ENCODE measurements around the gene NKAIN1.

Gene NKAIN1

GRCh38 chr1:31258581-31258980 lies 18.9 kb upstream of the NKAIN1 start:
- Histone ChIP-seq H3K79me2 (ENCODE audit: low read length) (no peaks in the 10 kb centered on the region), H3K36me3 (replicated peaks; ENCODE audit: insufficient read depth, low read length) (no peaks in the 10 kb centered on the region; the same call in none of the 2 replicates), H3K27me3 (replicated peaks; ENCODE audit: insufficient read depth, low read length) (no peaks in the 10 kb centered on the region), H3K4me1 (ENCODE audit: low read length) (no peaks in the 10 kb centered on the region), H3K9me2 (replicated peaks; ENCODE audit: insufficient read depth, low read length) (no peaks in the 10 kb centered on the region), H3F3A (ENCODE audit: insufficient read depth, low read length) (no peaks in the 10 kb centered on the region), H3K4me2 (ENCODE audit: low read depth, low read length) (no peak overlapping the region), H3K9ac (ENCODE audit: low read length) (no peak overlapping the region), H2AFZ (ENCODE audit: low read length) (no peak overlapping the region), H4K20me1 (ENCODE audit: insufficient read depth, low read length) (no peaks in the 10 kb centered on the region), H3K9me3 (replicated peaks; ENCODE audit: insufficient read depth, low read length) (no peaks in the 10 kb centered on the region), H3K4me3 (ENCODE audit: low read length) (no peak overlapping the region), H3K27ac (ENCODE audit: low read length) (no peak overlapping the region)
- TF ChIP-seq EZH2phosphoT487 (IDR thresholded peaks at IDR 0.05; ENCODE audit: low read length) = no peak
- TF ChIP-seq, protein P1, sequence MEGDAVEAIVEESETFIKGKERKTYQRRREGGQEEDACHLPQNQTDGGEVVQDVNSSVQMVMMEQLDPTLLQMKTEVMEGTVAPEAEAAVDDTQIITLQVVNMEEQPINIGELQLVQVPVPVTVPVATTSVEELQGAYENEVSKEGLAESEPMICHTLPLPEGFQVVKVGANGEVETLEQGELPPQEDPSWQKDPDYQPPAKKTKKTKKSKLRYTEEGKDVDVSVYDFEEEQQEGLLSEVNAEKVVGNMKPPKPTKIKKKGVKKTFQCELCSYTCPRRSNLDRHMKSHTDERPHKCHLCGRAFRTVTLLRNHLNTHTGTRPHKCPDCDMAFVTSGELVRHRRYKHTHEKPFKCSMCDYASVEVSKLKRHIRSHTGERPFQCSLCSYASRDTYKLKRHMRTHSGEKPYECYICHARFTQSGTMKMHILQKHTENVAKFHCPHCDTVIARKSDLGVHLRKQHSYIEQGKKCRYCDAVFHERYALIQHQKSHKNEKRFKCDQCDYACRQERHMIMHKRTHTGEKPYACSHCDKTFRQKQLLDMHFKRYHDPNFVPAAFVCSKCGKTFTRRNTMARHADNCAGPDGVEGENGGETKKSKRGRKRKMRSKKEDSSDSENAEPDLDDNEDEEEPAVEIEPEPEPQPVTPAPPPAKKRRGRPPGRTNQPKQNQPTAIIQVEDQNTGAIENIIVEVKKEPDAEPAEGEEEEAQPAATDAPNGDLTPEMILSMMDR (IDR thresholded peaks at IDR 0.05; ENCODE audit: low read length) = no peak
- TF ChIP-seq EZH2 (optimal IDR thresholded peaks at IDR 0.05; ENCODE audit: low read depth, low read length) = no peak
- no peak for DNase-seq

DNA sequence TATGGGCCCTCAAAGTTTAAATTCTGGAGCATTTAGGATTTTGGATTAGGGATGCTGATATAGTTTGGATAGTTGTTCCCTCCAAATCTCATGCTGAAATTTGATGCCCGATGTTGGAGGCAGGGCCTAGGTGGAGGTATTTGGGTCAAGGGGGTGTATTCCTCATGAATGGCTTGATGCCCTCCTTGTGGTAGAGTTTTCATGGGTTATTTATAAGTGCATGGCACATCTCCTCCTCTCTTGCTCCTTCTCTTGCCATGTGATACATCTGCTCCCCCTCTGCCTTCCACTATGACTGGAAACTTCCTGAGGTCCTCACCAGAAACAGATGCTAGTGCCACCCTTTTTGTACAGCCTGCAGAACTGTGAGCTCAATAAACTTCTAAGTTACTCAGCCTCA lies 17.5 kb upstream of the NKAIN1 start:
- no peak overlapping the region for H2AFZ ChIP-seq (ENCODE audit: low read length)
- no peak overlapping the region for H3K4me2 ChIP-seq (ENCODE audit: low read depth, low read length)
- H3K27me3 ChIP-seq (replicated peaks; ENCODE audit: insufficient read depth, low read length) = no peaks in the 10 kb centered on the region
- TF ChIP-seq, protein P1 (IDR thresholded peaks at IDR 0.05; ENCODE audit: low read length) = no peak
- TF ChIP-seq EZH2phosphoT487 (IDR thresholded peaks at IDR 0.05; ENCODE audit: low read length) (no peak), EZH2 (optimal IDR thresholded peaks at IDR 0.05; ENCODE audit: low read depth, low read length) (no peak)
- no peak overlapping the region for H3K27ac ChIP-seq (ENCODE audit: low read length)
- no peaks in the 10 kb centered on the region for H3K79me2 ChIP-seq (ENCODE audit: low read length)
- no peaks in the 10 kb centered on the region; the same call in none of the 2 replicates for H3K36me3 ChIP-seq (replicated peaks; ENCODE audit: insufficient read depth, low read length)
- H3K9me3 ChIP-seq (replicated peaks; ENCODE audit: insufficient read depth, low read length) = no peaks in the 10 kb centered on the region
- H3K4me1 ChIP-seq (ENCODE audit: low read length) = no peaks in the 10 kb centered on the region
- no peaks in the 10 kb centered on the region for H3F3A ChIP-seq (ENCODE audit: insufficient read depth, low read length)
- no peaks in the 10 kb centered on the region for H3K9me2 ChIP-seq (replicated peaks; ENCODE audit: insufficient read depth, low read length)
- no peak for DNase-seq
- no peak overlapping the region for H3K4me3 ChIP-seq (ENCODE audit: low read length)
- H4K20me1 ChIP-seq (ENCODE audit: insufficient read depth, low read length) = no peaks in the 10 kb centered on the region
- no peak overlapping the region for H3K9ac ChIP-seq (ENCODE audit: low read length)

DNA sequence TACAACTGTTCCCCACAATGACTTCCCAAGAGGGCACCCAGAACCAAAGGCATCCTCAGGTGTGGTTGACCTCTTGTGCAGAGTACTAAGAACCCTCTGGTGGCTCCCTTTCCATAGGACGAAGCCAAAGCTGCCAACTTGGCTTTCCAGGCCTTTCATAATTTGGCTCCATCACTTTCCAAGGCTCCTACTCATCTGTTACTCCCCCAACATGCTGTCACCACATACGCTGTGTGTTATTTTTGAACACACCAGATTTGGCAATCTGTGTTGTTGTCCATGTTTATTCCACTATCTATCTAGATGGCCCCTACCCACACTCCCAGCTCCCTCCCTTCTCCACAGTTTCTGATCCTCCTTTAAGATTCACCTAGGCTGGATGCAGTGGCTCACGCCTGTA lies 10.2 kb upstream of the NKAIN1 start:
- Histone ChIP-seq H3F3A (ENCODE audit: insufficient read depth, low read length) (no peaks in the 10 kb centered on the region), H3K36me3 (replicated peaks; ENCODE audit: insufficient read depth, low read length) (no peaks in the 10 kb centered on the region), H3K9me2 (replicated peaks; ENCODE audit: insufficient read depth, low read length) (no peaks in the 10 kb centered on the region), H3K4me2 (ENCODE audit: low read depth, low read length) (no peak overlapping the region), H3K27me3 (replicated peaks; ENCODE audit: insufficient read depth, low read length) (no peaks in the 10 kb centered on the region), H4K20me1 (ENCODE audit: insufficient read depth, low read length) (no peaks in the 10 kb centered on the region), H2AFZ (ENCODE audit: low read length) (no peak overlapping the region), H3K9ac (ENCODE audit: low read length) (no peak overlapping the region), H3K27ac (ENCODE audit: low read length) (no peak overlapping the region), H3K4me3 (ENCODE audit: low read length) (no peak overlapping the region), H3K4me1 (ENCODE audit: low read length) (no peaks in the 10 kb centered on the region), H3K9me3 (replicated peaks; ENCODE audit: insufficient read depth, low read length) (no peaks in the 10 kb centered on the region), H3K79me2 (ENCODE audit: low read length) (no peaks in the 10 kb centered on the region)
- no peak for DNase-seq
- TF ChIP-seq EZH2 (optimal IDR thresholded peaks at IDR 0.05; ENCODE audit: low read depth, low read length) (no peak), EZH2phosphoT487 (IDR thresholded peaks at IDR 0.05; ENCODE audit: low read length) (no peak)
- TF ChIP-seq, protein P1 (IDR thresholded peaks at IDR 0.05; ENCODE audit: low read length) = no peak
